KOPT-K1 (cell line): ENCODE results near the gene ANKRD2.
"Not testable (repeated sequence)": the region's sequence is repeated elsewhere in the genome, so short reads cannot be mapped to it uniquely, and the experiment has no call there.

Source experiments
- H3K27ac ChIP-seq: fragments of 200-600 bp; sonication (generic); 2 replicates; pipeline ENCODE4 v1.5.1; 2016; ENCODE audit warnings: antibody characterized with exemption, mild to moderate bottlenecking, low read depth, low read length; ENCODE audit not compliant: poor library complexity, severe bottlenecking
- H3K36me3 ChIP-seq: fragments of 200-600 bp; sonication (generic); 2 replicates; pipeline ENCODE4 v1.5.1; 2017; ENCODE audit warnings: antibody characterized with exemption, mild to moderate bottlenecking, low read length, moderate library complexity; ENCODE audit not compliant: insufficient read depth
- H3K9me3 ChIP-seq: fragments of 200-600 bp; sonication (generic); 2 replicates; pipeline ENCODE4 v1.5.1; 2017; ENCODE audit warnings: antibody characterized with exemption, low read length, mild to moderate bottlenecking; ENCODE audit not compliant: insufficient read depth, poor library complexity, severe bottlenecking

ANKRD2 gene

GRCh38 chr10:97560731-97561381 is 11.7 kb upstream of the ANKRD2 start:
- H3K9me3 ChIP-seq: peaks cover 11% of the 10 kb centered on the region
- not testable (repeated sequence) for H3K36me3 ChIP-seq, H3K27ac ChIP-seq

GRCh38 chr10:97561386-97562077 is 11.0 kb upstream of the ANKRD2 start:
- peaks cover 11% of the 10 kb centered on the region for H3K9me3 ChIP-seq
- not testable (repeated sequence) for H3K36me3 ChIP-seq, H3K27ac ChIP-seq

GRCh38 chr10:97562329-97562728 is 10.2 kb upstream of the ANKRD2 start:
- H3K27ac ChIP-seq, H3K36me3 ChIP-seq: not testable (repeated sequence)
- H3K9me3 ChIP-seq: peaks cover 11% of the 10 kb centered on the region

GRCh38 chr10:97563337-97563736 is 9.2 kb upstream of the ANKRD2 start:
- H3K27ac ChIP-seq: no peak overlapping the region
- H3K36me3 ChIP-seq: no peaks in the 10 kb centered on the region
- peaks cover 11% of the 10 kb centered on the region for H3K9me3 ChIP-seq

- Histone ChIP-seq H3K9me3 (peaks cover 11% of the 10 kb centered on the region), H3K36me3 (no peaks in the 10 kb centered on the region), H3K27ac (no peak overlapping the region)
Measured at GRCh38 chr10:97564776-97565175, 7.8 kb upstream of the ANKRD2 start.

GRCh38 chr10:97566336-97566996 is 6.1 kb upstream of the ANKRD2 start:
- Histone ChIP-seq H3K9me3 (peaks cover 11% of the 10 kb centered on the region), H3K36me3 (no peaks in the 10 kb centered on the region), H3K27ac (no peak overlapping the region)

- Histone ChIP-seq H3K27ac (no peak overlapping the region), H3K9me3 (no peaks in the 10 kb centered on the region), H3K36me3 (no peaks in the 10 kb centered on the region)
Measured at GRCh38 chr10:97567891-97568290, 4.7 kb upstream of the ANKRD2 start.

GRCh38 chr10:97570146-97570788 is 2.3 kb upstream of the ANKRD2 start:
- no peak overlapping the region for H3K27ac ChIP-seq
- H3K36me3 ChIP-seq: no peaks in the 10 kb centered on the region
- H3K9me3 ChIP-seq: no peaks in the 10 kb centered on the region

- Histone ChIP-seq H3K9me3 (no peaks in the 10 kb centered on the region), H3K27ac (no peak overlapping the region)
Measured at GRCh38 chr10:97570789-97571471, 1.6 kb upstream of the ANKRD2 start.

GRCh38 chr10:97571622-97572021 is 957 bp upstream of the ANKRD2 start:
- H3K9me3 ChIP-seq: no peaks in the 10 kb centered on the region
- H3K27ac ChIP-seq: no peak overlapping the region
- no peaks in the 10 kb centered on the region for H3K36me3 ChIP-seq

More at GRCh38 chr10:97570789-97571471, 1.6 kb upstream of the ANKRD2 start:
- no peaks in the 10 kb centered on the region for H3K36me3 ChIP-seq

GRCh38 chr10:97573021-97573420 is 442 bp downstream of the ANKRD2 start:
- Histone ChIP-seq H3K9me3 (no peaks in the 10 kb centered on the region), H3K36me3 (no peaks in the 10 kb centered on the region), H3K27ac (no peak overlapping the region)

- no peaks in the 10 kb centered on the region for H3K36me3 ChIP-seq
- H3K27ac ChIP-seq: no peak overlapping the region
- H3K9me3 ChIP-seq: no peaks in the 10 kb centered on the region
Measured at GRCh38 chr10:97573672-97574071, 1.1 kb downstream of the ANKRD2 start.

- no peak overlapping the region for H3K27ac ChIP-seq
- no peaks in the 10 kb centered on the region for H3K9me3 ChIP-seq
- H3K36me3 ChIP-seq: no peaks in the 10 kb centered on the region
Measured at GRCh38 chr10:97574374-97575126, 2.0 kb downstream of the ANKRD2 start.

- H3K36me3 ChIP-seq: no peaks in the 10 kb centered on the region
- no peak overlapping the region for H3K27ac ChIP-seq
- no peaks in the 10 kb centered on the region for H3K9me3 ChIP-seq
Measured at GRCh38 chr10:97575127-97575668, 2.6 kb downstream of the ANKRD2 start.
